Loucy (cell line): ENCODE data around the gene HNF1B.

ENCODE experiments used
- H2AFZ ChIP-seq: fragments of 200-600 bp; sonication (generic); 2 replicates; pipeline ENCODE4 v1.6.0; 2016; ENCODE audit warnings: antibody characterized with exemption, mild to moderate bottlenecking, low read length, moderate library complexity
- H3F3A ChIP-seq: fragments of 200-600 bp; 2 replicates; pipeline ENCODE4 v1.6.0; 2016; ENCODE audit warnings: antibody characterized with exemption, low read depth, mild to moderate bottlenecking
- H3K27me3 ChIP-seq: fragments of 200-600 bp; sonication (generic); 2 replicates; pipeline ENCODE4 v1.6.1; 2014; ENCODE audit warnings: low read length, mild to moderate bottlenecking; ENCODE audit not compliant: insufficient read depth, poor library complexity, severe bottlenecking
- H3K36me3 ChIP-seq: fragments of 200-600 bp; sonication (generic); 2 replicates; pipeline ENCODE4 v1.6.1; 2016; ENCODE audit warnings: low read length; ENCODE audit not compliant: insufficient read depth
- H3K4me1 ChIP-seq: fragments of 200-600 bp; sonication (generic); 2 replicates; pipeline ENCODE4 v1.5.1; 2014; ENCODE audit warnings: low read length, mild to moderate bottlenecking; ENCODE audit not compliant: insufficient read depth, poor library complexity, severe bottlenecking
- H3K4me2 ChIP-seq: fragments of 200-600 bp; sonication (generic); 2 replicates; pipeline ENCODE4 v1.6.0; 2014; ENCODE audit warnings: antibody characterized with exemption, low read length, low read depth, mild to moderate bottlenecking; ENCODE audit not compliant: poor library complexity, severe bottlenecking
- H3K4me3 ChIP-seq: fragments of 200-600 bp; sonication (generic); 2 replicates; pipeline ENCODE4 v1.5.1; 2014; ENCODE audit warnings: low read length, mild to moderate bottlenecking, mixed read lengths; ENCODE audit not compliant: poor library complexity, severe bottlenecking
- H3K79me2 ChIP-seq: fragments of 200-600 bp; sonication (generic); 2 replicates; pipeline ENCODE4 v1.6.1; 2014; ENCODE audit warnings: low read length; ENCODE audit not compliant: insufficient read depth
- H3K9ac ChIP-seq: fragments of 200-600 bp; sonication (generic); 2 replicates; pipeline ENCODE4 v1.6.0; 2014; ENCODE audit warnings: mild to moderate bottlenecking, low read depth, low read length, moderate library complexity; ENCODE audit not compliant: poor library complexity, severe bottlenecking
- H3K9me2 ChIP-seq: fragments of 200-600 bp; sonication (generic); replicated peaks from 2 replicates; pipeline ENCODE4 v1.6.1; 2016; ENCODE audit warnings: low read depth, low read length, mixed read lengths
- H3K9me3 ChIP-seq: fragments of 200-600 bp; sonication (generic); 2 replicates; pipeline ENCODE4 v1.6.1; 2014; ENCODE audit warnings: mild to moderate bottlenecking, antibody characterized with exemption, low read length, low read depth; ENCODE audit not compliant: insufficient read depth
- H4K20me1 ChIP-seq: fragments of 200-600 bp; sonication (generic); 2 replicates; pipeline ENCODE4 v1.6.0; 2014; ENCODE audit warnings: antibody characterized with exemption, low read length, mild to moderate bottlenecking; ENCODE audit not compliant: insufficient read depth, poor library complexity, severe bottlenecking
- CTCF ChIP-seq: fragments of 200-600 bp; sonication (generic); conservative IDR thresholded peaks from 2 replicates; pipeline ENCODE4 v1.5.1; 2014; ENCODE audit warnings: mild to moderate bottlenecking, antibody characterized with exemption, low read length
- EZH2phosphoT487 ChIP-seq: fragments of 200-600 bp; IDR thresholded peaks from 2 replicates; pipeline ENCODE4 v1.6.1; 2018; ENCODE audit warnings: antibody characterized with exemption, mild to moderate bottlenecking, moderate library complexity, borderline replicate concordance

HNF1B gene

GRCh38 chr17:37637956-37638355, 106.9 kb downstream of the HNF1B start:
- no peaks in the 10 kb centered on the region for H3K27me3 ChIP-seq
- no peak overlapping the region for H2AFZ ChIP-seq
- H4K20me1 ChIP-seq = peaks cover 44% of the 10 kb centered on the region
- peaks cover 29% of the 10 kb centered on the region for H3K4me1 ChIP-seq
- peaks cover 72% of the 10 kb centered on the region for H3K79me2 ChIP-seq
- H3K9me2 ChIP-seq = no peaks in the 10 kb centered on the region
- no peak for TF ChIP-seq EZH2phosphoT487
- TF ChIP-seq CTCF = no peak
- H3K9me3 ChIP-seq = no peaks in the 10 kb centered on the region
- no peak overlapping the region for H3K4me3 ChIP-seq
- H3K9ac ChIP-seq = no peak overlapping the region
- no peaks in the 10 kb centered on the region for H3F3A ChIP-seq
- H3K36me3 ChIP-seq = peaks cover 22% of the 10 kb centered on the region; the same call in 1 of the 2 replicates
- peak overlapping the region; percentile 91 for H3K4me2 ChIP-seq
